ENCODE results near the gene GMPPB. TPM values are rescaled to one million over a fixed set of nuclear protein-coding genes. Genes with fewer than 3 reads are reported as not detected.

The GMPPB gene
- total RNA-seq, 1 experiment from 2014 or later = 28.0 TPM

DNA sequence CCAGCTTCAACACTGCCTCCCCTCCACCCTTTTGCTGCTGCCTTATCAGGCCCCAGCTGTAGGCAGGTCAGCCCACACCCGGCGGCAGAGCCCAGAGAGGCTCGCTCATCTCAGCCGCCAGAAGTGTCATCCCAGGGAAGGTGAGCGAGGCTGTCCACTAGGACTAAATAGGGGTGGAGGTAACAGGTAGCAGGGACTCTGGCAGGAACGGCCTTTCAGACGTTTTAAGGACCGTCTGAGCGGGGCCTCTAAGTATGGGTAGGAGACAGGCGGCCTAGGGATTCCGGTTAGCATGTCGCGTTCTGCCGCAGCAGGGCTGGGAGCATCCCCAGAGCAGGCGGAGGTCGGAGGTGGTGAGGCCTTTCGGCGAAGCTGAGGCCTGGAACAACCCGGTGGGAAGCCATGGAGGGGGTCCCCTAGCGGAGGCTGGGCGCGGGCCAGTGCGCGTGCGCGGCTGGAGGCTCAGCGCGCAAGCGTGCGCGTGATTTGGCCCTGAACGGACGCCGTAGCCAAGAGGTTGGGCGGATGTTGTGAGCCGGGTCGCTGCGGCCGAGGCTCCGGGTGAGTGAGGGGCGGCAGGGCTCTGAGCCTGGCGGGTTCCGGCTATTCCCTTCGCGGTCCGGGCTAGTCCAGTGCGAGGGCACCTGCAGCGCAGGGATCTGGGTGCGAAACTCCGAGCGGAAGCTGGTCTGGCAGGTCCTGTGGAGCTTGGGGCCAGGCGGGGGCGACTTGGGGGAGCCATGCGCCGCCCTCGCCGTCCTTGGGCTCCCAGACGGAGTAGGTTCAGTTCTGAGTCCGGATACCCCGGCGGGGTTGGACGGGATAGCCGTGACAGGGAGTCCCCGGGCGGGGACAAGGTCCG is 34.5 kb downstream of the GMPPB start, which contains the start of the genes MST1 and RNF123 (continued):
- TF ChIP-seq NFATC4 (CRISPR knock-in tag; IDR thresholded peaks at IDR 0.05) (no peak), ZNF232 (CRISPR knock-in tag; IDR thresholded peaks at IDR 0.05) (0 out of 2 replicates have a peak, but pooled peaks have one; percentile 51), TEAD1 (CRISPR knock-in tag; IDR thresholded peaks at IDR 0.05) (peak; percentile 56), EMX1 (CRISPR knock-in tag; IDR thresholded peaks at IDR 0.05) (no peak), ETV6 (CRISPR knock-in tag; IDR thresholded peaks at IDR 0.05) (peak; percentile 92), ZNF138 (CRISPR knock-in tag; conservative IDR thresholded peaks at IDR 0.05) (no peak), FOXJ3 (CRISPR knock-in tag; IDR thresholded peaks at IDR 0.05; ENCODE audit: borderline replicate concordance) (no peak), GABPB1 (CRISPR knock-in tag; IDR thresholded peaks at IDR 0.05) (peak; percentile 85), MXD4 (CRISPR knock-in tag; IDR thresholded peaks at IDR 0.05; ENCODE audit: borderline replicate concordance) (no peak), CREM (CRISPR knock-in tag; IDR thresholded peaks at IDR 0.05) (peak; percentile 55; the same call in 1 of the 2 replicates), OVOL2 (CRISPR knock-in tag; IDR thresholded peaks at IDR 0.05; ENCODE audit: borderline replicate concordance) (no peak), ATF1 (CRISPR knock-in tag; IDR thresholded peaks at IDR 0.05) (no peak), SP1 (CRISPR knock-in tag; conservative IDR thresholded peaks at IDR 0.05) (peak; percentile 88), GRHL2 (CRISPR knock-in tag; IDR thresholded peaks at IDR 0.05; ENCODE audit: insufficient replicate concordance, severe bottlenecking) (no peak)
- TF ChIP-seq, protein P1, sequence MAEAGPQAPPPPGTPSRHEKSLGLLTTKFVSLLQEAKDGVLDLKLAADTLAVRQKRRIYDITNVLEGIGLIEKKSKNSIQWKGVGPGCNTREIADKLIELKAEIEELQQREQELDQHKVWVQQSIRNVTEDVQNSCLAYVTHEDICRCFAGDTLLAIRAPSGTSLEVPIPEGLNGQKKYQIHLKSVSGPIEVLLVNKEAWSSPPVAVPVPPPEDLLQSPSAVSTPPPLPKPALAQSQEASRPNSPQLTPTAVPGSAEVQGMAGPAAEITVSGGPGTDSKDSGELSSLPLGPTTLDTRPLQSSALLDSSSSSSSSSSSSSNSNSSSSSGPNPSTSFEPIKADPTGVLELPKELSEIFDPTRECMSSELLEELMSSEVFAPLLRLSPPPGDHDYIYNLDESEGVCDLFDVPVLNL (CRISPR knock-in tag; IDR thresholded peaks at IDR 0.05; ENCODE audit: borderline replicate concordance, low read depth) = no peak
- TF ChIP-seq, protein P2, sequence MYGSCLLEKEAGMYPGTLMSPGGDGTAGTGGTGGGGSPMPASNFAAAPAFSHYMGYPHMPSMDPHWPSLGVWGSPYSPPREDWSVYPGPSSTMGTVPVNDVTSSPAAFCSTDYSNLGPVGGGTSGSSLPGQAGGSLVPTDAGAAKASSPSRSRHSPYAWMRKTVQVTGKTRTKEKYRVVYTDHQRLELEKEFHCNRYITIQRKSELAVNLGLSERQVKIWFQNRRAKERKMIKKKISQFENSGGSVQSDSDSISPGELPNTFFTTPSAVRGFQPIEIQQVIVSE (CRISPR knock-in tag; IDR thresholded peaks at IDR 0.05; ENCODE audit: borderline replicate concordance) = no peak
- TF ChIP-seq, protein P3, sequence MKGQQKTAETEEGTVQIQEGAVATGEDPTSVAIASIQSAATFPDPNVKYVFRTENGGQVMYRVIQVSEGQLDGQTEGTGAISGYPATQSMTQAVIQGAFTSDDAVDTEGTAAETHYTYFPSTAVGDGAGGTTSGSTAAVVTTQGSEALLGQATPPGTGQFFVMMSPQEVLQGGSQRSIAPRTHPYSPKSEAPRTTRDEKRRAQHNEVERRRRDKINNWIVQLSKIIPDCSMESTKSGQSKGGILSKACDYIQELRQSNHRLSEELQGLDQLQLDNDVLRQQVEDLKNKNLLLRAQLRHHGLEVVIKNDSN (CRISPR knock-in tag; IDR thresholded peaks at IDR 0.05) = no peak
- TF ChIP-seq, protein P4, sequence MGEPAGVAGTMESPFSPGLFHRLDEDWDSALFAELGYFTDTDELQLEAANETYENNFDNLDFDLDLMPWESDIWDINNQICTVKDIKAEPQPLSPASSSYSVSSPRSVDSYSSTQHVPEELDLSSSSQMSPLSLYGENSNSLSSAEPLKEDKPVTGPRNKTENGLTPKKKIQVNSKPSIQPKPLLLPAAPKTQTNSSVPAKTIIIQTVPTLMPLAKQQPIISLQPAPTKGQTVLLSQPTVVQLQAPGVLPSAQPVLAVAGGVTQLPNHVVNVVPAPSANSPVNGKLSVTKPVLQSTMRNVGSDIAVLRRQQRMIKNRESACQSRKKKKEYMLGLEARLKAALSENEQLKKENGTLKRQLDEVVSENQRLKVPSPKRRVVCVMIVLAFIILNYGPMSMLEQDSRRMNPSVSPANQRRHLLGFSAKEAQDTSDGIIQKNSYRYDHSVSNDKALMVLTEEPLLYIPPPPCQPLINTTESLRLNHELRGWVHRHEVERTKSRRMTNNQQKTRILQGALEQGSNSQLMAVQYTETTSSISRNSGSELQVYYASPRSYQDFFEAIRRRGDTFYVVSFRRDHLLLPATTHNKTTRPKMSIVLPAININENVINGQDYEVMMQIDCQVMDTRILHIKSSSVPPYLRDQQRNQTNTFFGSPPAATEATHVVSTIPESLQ (CRISPR knock-in tag; IDR thresholded peaks at IDR 0.05) = no peak
- TF ChIP-seq, protein P5, sequence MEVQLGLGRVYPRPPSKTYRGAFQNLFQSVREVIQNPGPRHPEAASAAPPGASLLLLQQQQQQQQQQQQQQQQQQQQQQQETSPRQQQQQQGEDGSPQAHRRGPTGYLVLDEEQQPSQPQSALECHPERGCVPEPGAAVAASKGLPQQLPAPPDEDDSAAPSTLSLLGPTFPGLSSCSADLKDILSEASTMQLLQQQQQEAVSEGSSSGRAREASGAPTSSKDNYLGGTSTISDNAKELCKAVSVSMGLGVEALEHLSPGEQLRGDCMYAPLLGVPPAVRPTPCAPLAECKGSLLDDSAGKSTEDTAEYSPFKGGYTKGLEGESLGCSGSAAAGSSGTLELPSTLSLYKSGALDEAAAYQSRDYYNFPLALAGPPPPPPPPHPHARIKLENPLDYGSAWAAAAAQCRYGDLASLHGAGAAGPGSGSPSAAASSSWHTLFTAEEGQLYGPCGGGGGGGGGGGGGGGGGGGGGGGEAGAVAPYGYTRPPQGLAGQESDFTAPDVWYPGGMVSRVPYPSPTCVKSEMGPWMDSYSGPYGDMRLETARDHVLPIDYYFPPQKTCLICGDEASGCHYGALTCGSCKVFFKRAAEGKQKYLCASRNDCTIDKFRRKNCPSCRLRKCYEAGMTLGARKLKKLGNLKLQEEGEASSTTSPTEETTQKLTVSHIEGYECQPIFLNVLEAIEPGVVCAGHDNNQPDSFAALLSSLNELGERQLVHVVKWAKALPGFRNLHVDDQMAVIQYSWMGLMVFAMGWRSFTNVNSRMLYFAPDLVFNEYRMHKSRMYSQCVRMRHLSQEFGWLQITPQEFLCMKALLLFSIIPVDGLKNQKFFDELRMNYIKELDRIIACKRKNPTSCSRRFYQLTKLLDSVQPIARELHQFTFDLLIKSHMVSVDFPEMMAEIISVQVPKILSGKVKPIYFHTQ (CRISPR knock-in tag; IDR thresholded peaks at IDR 0.05) = no peak
- TF ChIP-seq, protein P6, sequence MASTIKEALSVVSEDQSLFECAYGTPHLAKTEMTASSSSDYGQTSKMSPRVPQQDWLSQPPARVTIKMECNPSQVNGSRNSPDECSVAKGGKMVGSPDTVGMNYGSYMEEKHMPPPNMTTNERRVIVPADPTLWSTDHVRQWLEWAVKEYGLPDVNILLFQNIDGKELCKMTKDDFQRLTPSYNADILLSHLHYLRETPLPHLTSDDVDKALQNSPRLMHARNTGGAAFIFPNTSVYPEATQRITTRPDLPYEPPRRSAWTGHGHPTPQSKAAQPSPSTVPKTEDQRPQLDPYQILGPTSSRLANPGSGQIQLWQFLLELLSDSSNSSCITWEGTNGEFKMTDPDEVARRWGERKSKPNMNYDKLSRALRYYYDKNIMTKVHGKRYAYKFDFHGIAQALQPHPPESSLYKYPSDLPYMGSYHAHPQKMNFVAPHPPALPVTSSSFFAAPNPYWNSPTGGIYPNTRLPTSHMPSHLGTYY (CRISPR knock-in tag; IDR thresholded peaks at IDR 0.05) = no peak
- TF ChIP-seq, protein P7, sequence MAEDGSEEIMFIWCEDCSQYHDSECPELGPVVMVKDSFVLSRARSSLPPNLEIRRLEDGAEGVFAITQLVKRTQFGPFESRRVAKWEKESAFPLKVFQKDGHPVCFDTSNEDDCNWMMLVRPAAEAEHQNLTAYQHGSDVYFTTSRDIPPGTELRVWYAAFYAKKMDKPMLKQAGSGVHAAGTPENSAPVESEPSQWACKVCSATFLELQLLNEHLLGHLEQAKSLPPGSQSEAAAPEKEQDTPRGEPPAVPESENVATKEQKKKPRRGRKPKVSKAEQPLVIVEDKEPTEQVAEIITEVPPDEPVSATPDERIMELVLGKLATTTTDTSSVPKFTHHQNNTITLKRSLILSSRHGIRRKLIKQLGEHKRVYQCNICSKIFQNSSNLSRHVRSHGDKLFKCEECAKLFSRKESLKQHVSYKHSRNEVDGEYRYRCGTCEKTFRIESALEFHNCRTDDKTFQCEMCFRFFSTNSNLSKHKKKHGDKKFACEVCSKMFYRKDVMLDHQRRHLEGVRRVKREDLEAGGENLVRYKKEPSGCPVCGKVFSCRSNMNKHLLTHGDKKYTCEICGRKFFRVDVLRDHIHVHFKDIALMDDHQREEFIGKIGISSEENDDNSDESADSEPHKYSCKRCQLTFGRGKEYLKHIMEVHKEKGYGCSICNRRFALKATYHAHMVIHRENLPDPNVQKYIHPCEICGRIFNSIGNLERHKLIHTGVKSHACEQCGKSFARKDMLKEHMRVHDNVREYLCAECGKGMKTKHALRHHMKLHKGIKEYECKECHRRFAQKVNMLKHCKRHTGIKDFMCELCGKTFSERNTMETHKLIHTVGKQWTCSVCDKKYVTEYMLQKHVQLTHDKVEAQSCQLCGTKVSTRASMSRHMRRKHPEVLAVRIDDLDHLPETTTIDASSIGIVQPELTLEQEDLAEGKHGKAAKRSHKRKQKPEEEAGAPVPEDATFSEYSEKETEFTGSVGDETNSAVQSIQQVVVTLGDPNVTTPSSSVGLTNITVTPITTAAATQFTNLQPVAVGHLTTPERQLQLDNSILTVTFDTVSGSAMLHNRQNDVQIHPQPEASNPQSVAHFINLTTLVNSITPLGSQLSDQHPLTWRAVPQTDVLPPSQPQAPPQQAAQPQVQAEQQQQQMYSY (CRISPR knock-in tag; IDR thresholded peaks at IDR 0.05) = no peak
- TF ChIP-seq, protein P8, sequence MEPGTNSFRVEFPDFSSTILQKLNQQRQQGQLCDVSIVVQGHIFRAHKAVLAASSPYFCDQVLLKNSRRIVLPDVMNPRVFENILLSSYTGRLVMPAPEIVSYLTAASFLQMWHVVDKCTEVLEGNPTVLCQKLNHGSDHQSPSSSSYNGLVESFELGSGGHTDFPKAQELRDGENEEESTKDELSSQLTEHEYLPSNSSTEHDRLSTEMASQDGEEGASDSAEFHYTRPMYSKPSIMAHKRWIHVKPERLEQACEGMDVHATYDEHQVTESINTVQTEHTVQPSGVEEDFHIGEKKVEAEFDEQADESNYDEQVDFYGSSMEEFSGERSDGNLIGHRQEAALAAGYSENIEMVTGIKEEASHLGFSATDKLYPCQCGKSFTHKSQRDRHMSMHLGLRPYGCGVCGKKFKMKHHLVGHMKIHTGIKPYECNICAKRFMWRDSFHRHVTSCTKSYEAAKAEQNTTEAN (CRISPR knock-in tag; IDR thresholded peaks at IDR 0.05) = peak; percentile 78; the same call in 1 of the 2 replicates

Measured in WTC11 (cell line).